BE2C (cell line): Measurements from ENCODE around the gene VTI1A.

Experiments used
- DNase-seq: peaks from one replicate; pipeline ENCODE4 v3.0.0-alpha.2; 2020
- H3K27me3 ChIP-seq: fragments of 250-450 bp; sonication (Bioruptor Pico); 2 replicates; pipeline ENCODE4 v1.5.1; 2020; ENCODE audit warnings: mild to moderate bottlenecking
- H3K36me3 ChIP-seq: fragments of 250-450 bp; sonication (Bioruptor Pico); 2 replicates; pipeline ENCODE4 v1.5.1; 2020; ENCODE audit warnings: mild to moderate bottlenecking
- H3K4me1 ChIP-seq: fragments of 250-450 bp; sonication (Bioruptor Pico); 2 replicates; pipeline ENCODE4 v1.5.1; 2020
- H3K4me3 ChIP-seq: 2 replicates; pipeline ENCODE4 v1.5.1; 2011; ENCODE audit warnings: low read depth, low read length
- H3K9me3 ChIP-seq: fragments of 250-450 bp; sonication (Bioruptor Pico); 2 replicates; pipeline ENCODE4 v1.5.1; 2020
- TF ChIP-seq, protein P1 (sequence below): IDR thresholded peaks from 2 replicates; pipeline ENCODE4 v1.5.1; 2012; ENCODE audit warnings: mild to moderate bottlenecking, low read depth, low read length

VTI1A gene

DNA sequence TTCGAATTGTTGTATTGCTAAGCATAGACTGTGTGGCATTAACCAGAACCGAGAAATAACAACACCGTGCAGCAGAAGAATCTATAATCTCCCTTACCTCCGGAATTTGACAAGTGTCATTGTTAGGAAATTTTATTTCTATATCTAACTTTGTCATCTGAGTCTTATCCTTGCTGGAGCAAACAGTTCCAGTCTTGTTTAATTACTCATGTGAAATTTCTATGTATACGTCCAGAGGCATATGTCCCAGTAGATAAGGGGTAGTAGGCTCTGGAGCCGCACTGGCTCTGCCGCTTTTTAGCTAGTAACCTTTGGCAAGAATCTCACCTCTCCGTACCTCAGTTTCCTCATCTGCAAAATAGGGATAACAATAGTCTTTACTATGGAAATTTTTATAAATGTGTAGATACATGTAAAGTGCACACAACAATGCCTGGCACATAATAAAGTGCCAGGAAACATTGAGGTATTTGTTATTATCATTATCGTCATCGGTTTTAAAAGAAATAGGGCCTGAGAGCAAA is 228.6 kb downstream of the VTI1A start:
- H3K4me3 ChIP-seq = no peak overlapping the region
- no peaks in the 10 kb centered on the region for H3K36me3 ChIP-seq
- no peaks in the 10 kb centered on the region for H3K27me3 ChIP-seq
- H3K4me1 ChIP-seq = peaks cover 16% of the 10 kb centered on the region
- TF ChIP-seq, protein P1, sequence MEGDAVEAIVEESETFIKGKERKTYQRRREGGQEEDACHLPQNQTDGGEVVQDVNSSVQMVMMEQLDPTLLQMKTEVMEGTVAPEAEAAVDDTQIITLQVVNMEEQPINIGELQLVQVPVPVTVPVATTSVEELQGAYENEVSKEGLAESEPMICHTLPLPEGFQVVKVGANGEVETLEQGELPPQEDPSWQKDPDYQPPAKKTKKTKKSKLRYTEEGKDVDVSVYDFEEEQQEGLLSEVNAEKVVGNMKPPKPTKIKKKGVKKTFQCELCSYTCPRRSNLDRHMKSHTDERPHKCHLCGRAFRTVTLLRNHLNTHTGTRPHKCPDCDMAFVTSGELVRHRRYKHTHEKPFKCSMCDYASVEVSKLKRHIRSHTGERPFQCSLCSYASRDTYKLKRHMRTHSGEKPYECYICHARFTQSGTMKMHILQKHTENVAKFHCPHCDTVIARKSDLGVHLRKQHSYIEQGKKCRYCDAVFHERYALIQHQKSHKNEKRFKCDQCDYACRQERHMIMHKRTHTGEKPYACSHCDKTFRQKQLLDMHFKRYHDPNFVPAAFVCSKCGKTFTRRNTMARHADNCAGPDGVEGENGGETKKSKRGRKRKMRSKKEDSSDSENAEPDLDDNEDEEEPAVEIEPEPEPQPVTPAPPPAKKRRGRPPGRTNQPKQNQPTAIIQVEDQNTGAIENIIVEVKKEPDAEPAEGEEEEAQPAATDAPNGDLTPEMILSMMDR = no peak
- no peaks in the 10 kb centered on the region for H3K9me3 ChIP-seq
- DNase-seq = no peak

DNA sequence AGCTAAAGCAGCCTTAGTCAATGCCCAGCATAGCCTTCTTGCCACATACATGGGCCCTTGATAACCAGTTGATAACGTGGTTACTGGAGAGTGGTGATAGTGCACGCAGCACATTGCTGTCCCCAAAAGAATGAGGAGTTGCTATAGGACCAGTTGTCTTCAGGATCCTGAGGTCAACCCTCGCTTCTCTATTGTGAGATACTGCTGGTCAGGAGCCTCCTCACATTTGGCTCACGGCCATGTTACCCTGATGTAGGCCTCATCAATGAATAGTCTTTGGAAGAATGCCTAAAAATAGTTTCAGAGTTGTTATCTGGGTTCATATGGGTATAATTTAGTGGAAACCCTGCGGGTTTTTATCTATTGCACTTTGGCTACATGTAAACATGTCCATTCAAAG is 230.7 kb downstream of the VTI1A start:
- Histone ChIP-seq H3K9me3 (no peaks in the 10 kb centered on the region), H3K27me3 (no peaks in the 10 kb centered on the region), H3K4me3 (no peak overlapping the region), H3K36me3 (no peaks in the 10 kb centered on the region), H3K4me1 (peaks cover 16% of the 10 kb centered on the region)
- TF ChIP-seq, protein P1 = no peak
- DNase-seq = peak; percentile 51

DNA sequence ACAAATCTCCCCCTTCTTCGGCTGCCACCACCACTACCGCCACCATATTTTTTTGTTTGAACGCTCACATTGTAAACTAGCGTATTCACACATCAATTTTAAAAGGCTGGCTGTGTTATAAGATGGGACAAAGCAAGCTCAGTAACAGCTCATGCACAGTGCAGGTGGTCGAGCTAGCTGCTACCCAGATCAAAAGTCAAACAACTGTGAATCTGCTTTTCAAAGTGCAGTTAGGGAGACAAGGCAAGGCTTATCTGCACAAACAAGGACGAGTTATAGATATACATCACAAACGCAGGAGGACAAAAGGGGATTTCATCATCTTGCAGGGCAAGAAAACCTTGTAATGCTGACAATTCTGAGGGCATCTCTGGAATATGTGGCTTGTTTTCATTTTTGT is 231.6 kb downstream of the VTI1A start:
- DNase-seq = no peak
- TF ChIP-seq, protein P1 = no peak
- Histone ChIP-seq H3K36me3 (no peaks in the 10 kb centered on the region), H3K27me3 (no peaks in the 10 kb centered on the region), H3K4me1 (peaks cover 16% of the 10 kb centered on the region), H3K4me3 (peak overlapping the region; percentile 2), H3K9me3 (no peaks in the 10 kb centered on the region)

DNA sequence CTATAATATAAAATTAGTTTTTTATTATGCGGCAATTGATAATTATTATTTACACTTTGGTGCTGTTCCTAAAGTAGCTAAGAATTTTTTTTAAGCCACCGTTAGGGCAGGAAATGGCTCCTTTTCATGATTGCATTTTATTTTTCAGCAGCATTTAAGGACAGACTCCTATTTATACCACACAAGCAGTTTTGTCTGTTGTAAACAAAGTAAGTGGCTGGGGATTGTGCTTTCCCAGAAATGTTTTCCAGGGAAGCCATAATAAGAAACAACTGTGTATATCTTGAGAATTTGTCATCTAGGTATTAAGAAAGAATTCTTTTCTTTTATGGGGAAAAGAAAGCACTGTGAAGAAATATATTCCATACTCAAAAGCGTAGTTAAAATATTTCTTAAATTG is 232.0 kb downstream of the VTI1A start:
- Histone ChIP-seq H3K9me3 (no peaks in the 10 kb centered on the region), H3K4me1 (peaks cover 16% of the 10 kb centered on the region), H3K36me3 (no peaks in the 10 kb centered on the region), H3K4me3 (peak overlapping the region; percentile 2), H3K27me3 (no peaks in the 10 kb centered on the region)
- no peak for DNase-seq
- TF ChIP-seq, protein P1 = no peak

DNA sequence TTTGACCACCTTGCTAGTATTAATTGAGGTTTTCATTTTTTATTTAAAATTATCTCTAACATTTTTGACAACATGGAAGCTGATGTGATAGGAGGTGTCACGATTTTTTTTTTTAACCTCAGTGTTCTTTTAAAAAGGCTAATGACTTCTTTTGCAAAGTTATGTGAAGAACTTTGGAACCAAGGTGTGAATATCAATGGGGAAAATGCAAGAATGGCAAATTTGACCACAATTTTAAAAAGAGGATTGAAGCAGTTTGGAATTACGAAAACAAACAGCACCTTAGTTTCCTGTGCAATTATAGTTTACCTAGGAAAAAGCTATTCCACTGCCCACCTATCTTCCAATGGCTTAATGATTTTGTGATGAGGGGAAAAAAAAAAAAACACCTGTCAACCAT is 232.4 kb downstream of the VTI1A start:
- peaks cover 16% of the 10 kb centered on the region for H3K4me1 ChIP-seq
- no peak overlapping the region for H3K4me3 ChIP-seq
- H3K36me3 ChIP-seq = no peaks in the 10 kb centered on the region
- no peaks in the 10 kb centered on the region for H3K9me3 ChIP-seq
- TF ChIP-seq, protein P1 = no peak
- no peaks in the 10 kb centered on the region for H3K27me3 ChIP-seq
- no peak for DNase-seq

DNA sequence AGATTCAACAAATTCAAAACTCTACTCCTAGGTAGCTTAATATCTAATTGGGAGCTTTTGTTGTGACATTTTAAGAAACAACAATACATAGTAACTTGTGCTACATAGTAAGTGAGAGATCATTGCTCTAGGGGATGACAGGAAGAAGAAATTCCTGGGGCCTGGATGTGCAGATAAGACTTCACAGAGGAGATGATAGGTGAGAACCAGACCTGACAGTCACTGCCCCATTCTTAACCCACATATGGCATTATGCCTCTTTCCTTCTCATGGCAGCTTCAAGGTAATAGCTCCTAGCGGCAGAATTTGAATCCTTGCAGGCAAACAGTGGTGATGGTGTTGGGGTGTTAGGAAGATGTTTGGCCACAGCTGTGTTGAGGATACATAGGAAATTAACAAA is 233.6 kb downstream of the VTI1A start:
- H3K9me3 ChIP-seq = no peaks in the 10 kb centered on the region
- DNase-seq = no peak
- H3K4me1 ChIP-seq = peaks cover 16% of the 10 kb centered on the region
- TF ChIP-seq, protein P1 = no peak
- no peaks in the 10 kb centered on the region for H3K27me3 ChIP-seq
- no peak overlapping the region for H3K4me3 ChIP-seq
- no peaks in the 10 kb centered on the region for H3K36me3 ChIP-seq
